Measurements from ENCODE around the gene CCDC185.

Gene CCDC185

GRCh38 chr1:223353939-223354338 lies 39.3 kb upstream of the CCDC185 start:
- Histone ChIP-seq H3K9ac (ENCODE audit: low read length in 5 of 5) (no peak overlapping the region), H3K27ac (ENCODE audit: low read depth, low read length) (no peak overlapping the region), H3K4me3 (ENCODE audit: low read depth in 1 of 5, low read length in 5 of 5) (no peak overlapping the region), H3K36me3 (ENCODE audit: control insufficient read depth in 5 of 5, insufficient read depth in 5 of 5, low read length in 5 of 5) (no peaks in the 10 kb centered on the region), H3K9me3 (ENCODE audit: control insufficient read depth in 5 of 5, low read length in 5 of 5) (no peaks in the 10 kb centered on the region), H3K27me3 (ENCODE audit: control insufficient read depth in 5 of 5, insufficient read depth in 4 of 5, low read length in 5 of 5) (peaks cover 16 to 23% (median 21%) of the 10 kb centered on the region in 5 donors), H3K4me1 (ENCODE audit: control insufficient read depth in 5 of 5, insufficient read depth in 5 of 5, low read length in 5 of 5) (no peaks in the 10 kb centered on the region)

GRCh38 chr1:223355699-223356098 lies 37.5 kb upstream of the CCDC185 start:
- H3K27me3 ChIP-seq (ENCODE audit: control insufficient read depth in 5 of 5, insufficient read depth in 4 of 5, low read length in 5 of 5): peaks cover 20 to 28% (median 23%) of the 10 kb centered on the region in 5 donors
- H3K9ac ChIP-seq (ENCODE audit: low read length in 5 of 5): no peak overlapping the region
- H3K9me3 ChIP-seq (ENCODE audit: control insufficient read depth in 5 of 5, low read length in 5 of 5): no peaks in the 10 kb centered on the region
- no peaks in the 10 kb centered on the region for H3K36me3 ChIP-seq (ENCODE audit: control insufficient read depth in 5 of 5, insufficient read depth in 5 of 5, low read length in 5 of 5)
- no peak overlapping the region for H3K27ac ChIP-seq (ENCODE audit: low read depth, low read length)
- no peak overlapping the region for H3K4me3 ChIP-seq (ENCODE audit: low read depth in 1 of 5, low read length in 5 of 5)
- no peaks in the 10 kb centered on the region for H3K4me1 ChIP-seq (ENCODE audit: control insufficient read depth in 5 of 5, insufficient read depth in 5 of 5, low read length in 5 of 5)

GRCh38 chr1:223358826-223359225 lies 34.4 kb upstream of the CCDC185 start:
- no peak overlapping the region for H3K9ac ChIP-seq (ENCODE audit: low read length in 5 of 5)
- H3K4me1 ChIP-seq (ENCODE audit: control insufficient read depth in 5 of 5, insufficient read depth in 5 of 5, low read length in 5 of 5): peaks cover 0 to 10% (median 10%) of the 10 kb centered on the region in 5 donors
- H3K36me3 ChIP-seq (ENCODE audit: control insufficient read depth in 5 of 5, insufficient read depth in 5 of 5, low read length in 5 of 5): no peaks in the 10 kb centered on the region
- H3K9me3 ChIP-seq (ENCODE audit: control insufficient read depth in 5 of 5, low read length in 5 of 5): no peaks in the 10 kb centered on the region
- no peak overlapping the region for H3K27ac ChIP-seq (ENCODE audit: low read depth, low read length)
- peaks cover 8 to 22% (median 10%) of the 10 kb centered on the region in 5 donors for H3K27me3 ChIP-seq (ENCODE audit: control insufficient read depth in 5 of 5, insufficient read depth in 4 of 5, low read length in 5 of 5)
- H3K4me3 ChIP-seq (ENCODE audit: low read depth in 1 of 5, low read length in 5 of 5): no peak overlapping the region

- Histone ChIP-seq H3K9me3 (ENCODE audit: control insufficient read depth in 5 of 5, low read length in 5 of 5) (no peaks in the 10 kb centered on the region), H3K36me3 (ENCODE audit: control insufficient read depth in 5 of 5, insufficient read depth in 5 of 5, low read length in 5 of 5) (no peaks in the 10 kb centered on the region), H3K27me3 (ENCODE audit: control insufficient read depth in 5 of 5, insufficient read depth in 4 of 5, low read length in 5 of 5) (peaks cover 9 to 40% (median 18%) of the 10 kb centered on the region in 5 donors), H3K4me1 (ENCODE audit: control insufficient read depth in 5 of 5, insufficient read depth in 5 of 5, low read length in 5 of 5) (peaks cover 0 to 20% (median 19%) of the 10 kb centered on the region in 5 donors), H3K4me3 (ENCODE audit: low read depth in 1 of 5, low read length in 5 of 5) (peak overlapping the region in 4 of 5 donors; percentile 52 to 64 (median 58)), H3K9ac (ENCODE audit: low read length in 5 of 5) (no peak overlapping the region), H3K27ac (ENCODE audit: low read depth, low read length) (no peak overlapping the region)
Observed at GRCh38 chr1:223363057-223363855, 30.0 kb upstream of the CCDC185 start.

- Histone ChIP-seq H3K4me3 (ENCODE audit: low read depth in 1 of 5, low read length in 5 of 5) (peak within 1 kb of the TSS in 4 of 5 donors; percentile 52 to 64 (median 58)), H3K9ac (ENCODE audit: low read length in 5 of 5) (no peak within 1 kb of the TSS), H3K4me1 (ENCODE audit: control insufficient read depth in 5 of 5, insufficient read depth in 5 of 5, low read length in 5 of 5) (peaks cover 0 to 20% (median 19%) of the 10 kb centered on the region in 5 donors), H3K36me3 (ENCODE audit: control insufficient read depth in 5 of 5, insufficient read depth in 5 of 5, low read length in 5 of 5) (no peaks in the 10 kb centered on the region), H3K27me3 (ENCODE audit: control insufficient read depth in 5 of 5, insufficient read depth in 4 of 5, low read length in 5 of 5) (peaks cover 9 to 40% (median 18%) of the 10 kb centered on the region in 5 donors), H3K27ac (ENCODE audit: low read depth, low read length) (no peak within 1 kb of the TSS), H3K9me3 (ENCODE audit: control insufficient read depth in 5 of 5, low read length in 5 of 5) (no peaks in the 10 kb centered on the region)
Observed at GRCh38 chr1:223363856-223364684, 29.1 kb upstream of the CCDC185 start, which contains the start of gene SUSD4. Gene SUSD4, minus strand, starts transcription at chr1:223364176. Its CDS starts 751 bp downstream, at chr1:223363425.

GRCh38 chr1:223364685-223365382 lies 28.4 kb upstream of the CCDC185 start:
- Histone ChIP-seq H3K9ac (ENCODE audit: low read length in 5 of 5) (no peak overlapping the region), H3K4me3 (ENCODE audit: low read depth in 1 of 5, low read length in 5 of 5) (peak overlapping the region in 4 of 5 donors; percentile 34 to 62 (median 54)), H3K4me1 (ENCODE audit: control insufficient read depth in 5 of 5, insufficient read depth in 5 of 5, low read length in 5 of 5) (peaks cover 0 to 20% (median 19%) of the 10 kb centered on the region in 5 donors), H3K9me3 (ENCODE audit: control insufficient read depth in 5 of 5, low read length in 5 of 5) (no peaks in the 10 kb centered on the region), H3K27ac (ENCODE audit: low read depth, low read length) (no peak overlapping the region), H3K27me3 (ENCODE audit: control insufficient read depth in 5 of 5, insufficient read depth in 4 of 5, low read length in 5 of 5) (peaks cover 9 to 40% (median 18%) of the 10 kb centered on the region in 5 donors), H3K36me3 (ENCODE audit: control insufficient read depth in 5 of 5, insufficient read depth in 5 of 5, low read length in 5 of 5) (no peaks in the 10 kb centered on the region)

- peaks cover 0 to 10% (median 9%) of the 10 kb centered on the region in 5 donors for H3K9me3 ChIP-seq (ENCODE audit: control insufficient read depth in 5 of 5, low read length in 5 of 5)
- no peaks in the 10 kb centered on the region for H3K4me1 ChIP-seq (ENCODE audit: control insufficient read depth in 5 of 5, insufficient read depth in 5 of 5, low read length in 5 of 5)
- no peaks in the 10 kb centered on the region for H3K36me3 ChIP-seq (ENCODE audit: control insufficient read depth in 5 of 5, insufficient read depth in 5 of 5, low read length in 5 of 5)
- peaks cover 0 to 3% (median 0%) of the 10 kb centered on the region in 5 donors for H3K27me3 ChIP-seq (ENCODE audit: control insufficient read depth in 5 of 5, insufficient read depth in 4 of 5, low read length in 5 of 5)
- no peak overlapping the region for H3K9ac ChIP-seq (ENCODE audit: low read length in 5 of 5)
- no peak overlapping the region for H3K4me3 ChIP-seq (ENCODE audit: low read depth in 1 of 5, low read length in 5 of 5)
- H3K27ac ChIP-seq (ENCODE audit: low read depth, low read length): no peak overlapping the region
Observed at GRCh38 chr1:223374064-223374610, 19.1 kb upstream of the CCDC185 start.

- peaks cover 0 to 10% (median 9%) of the 10 kb centered on the region in 5 donors for H3K9me3 ChIP-seq (ENCODE audit: control insufficient read depth in 5 of 5, low read length in 5 of 5)
- no peak overlapping the region for H3K9ac ChIP-seq (ENCODE audit: low read length in 5 of 5)
- no peaks in the 10 kb centered on the region for H3K4me1 ChIP-seq (ENCODE audit: control insufficient read depth in 5 of 5, insufficient read depth in 5 of 5, low read length in 5 of 5)
- H3K4me3 ChIP-seq (ENCODE audit: low read depth in 1 of 5, low read length in 5 of 5): no peak overlapping the region
- H3K27ac ChIP-seq (ENCODE audit: low read depth, low read length): no peak overlapping the region
- H3K36me3 ChIP-seq (ENCODE audit: control insufficient read depth in 5 of 5, insufficient read depth in 5 of 5, low read length in 5 of 5): no peaks in the 10 kb centered on the region
- peaks cover 0 to 7% (median 0%) of the 10 kb centered on the region in 5 donors for H3K27me3 ChIP-seq (ENCODE audit: control insufficient read depth in 5 of 5, insufficient read depth in 4 of 5, low read length in 5 of 5)
Observed at GRCh38 chr1:223378754-223379153, 14.5 kb upstream of the CCDC185 start.

- Histone ChIP-seq H3K4me1 (ENCODE audit: control insufficient read depth in 5 of 5, insufficient read depth in 5 of 5, low read length in 5 of 5) (no peaks in the 10 kb centered on the region), H3K4me3 (ENCODE audit: low read depth in 1 of 5, low read length in 5 of 5) (no peak overlapping the region), H3K9ac (ENCODE audit: low read length in 5 of 5) (no peak overlapping the region), H3K36me3 (ENCODE audit: control insufficient read depth in 5 of 5, insufficient read depth in 5 of 5, low read length in 5 of 5) (no peaks in the 10 kb centered on the region), H3K27ac (ENCODE audit: low read depth, low read length) (no peak overlapping the region), H3K9me3 (ENCODE audit: control insufficient read depth in 5 of 5, low read length in 5 of 5) (peaks cover 0 to under 1% (median 0%) of the 10 kb centered on the region in 5 donors), H3K27me3 (ENCODE audit: control insufficient read depth in 5 of 5, insufficient read depth in 4 of 5, low read length in 5 of 5) (peaks cover under 1 to 19% (median 5%) of the 10 kb centered on the region in 5 donors)
Observed at GRCh38 chr1:223386013-223386412, 7.2 kb upstream of the CCDC185 start.
